RPMI8226 (cell line): Measurements from ENCODE around the gene LYZL6.
"Not testable (repeated sequence)": the region's sequence is repeated elsewhere in the genome, so short reads cannot be mapped to it uniquely, and the experiment has no call there.

Experiments used
- DNase-seq: peaks from one replicate; pipeline ENCODE4 v3.0.0-alpha.2; 2015

The LYZL6 gene

GRCh38 chr17:35906191-35906925, 37.2 kb downstream of the LYZL6 start:
- no peak for DNase-seq

GRCh38 chr17:35903451-35903850, 40.1 kb downstream of the LYZL6 start:
- no peak for DNase-seq

- DNase-seq = no peak
These were observed 41.8 kb downstream of the LYZL6 start for GRCh38 chr17:35901631-35902175.

GRCh38 chr17:35900708-35901480, 42.6 kb downstream of the LYZL6 start:
- DNase-seq = no peak

- DNase-seq = no peak
These were observed 43.2 kb downstream of the LYZL6 start for GRCh38 chr17:35900280-35900679.

GRCh38 chr17:35898283-35899070, 45.0 kb downstream of the LYZL6 start:
- peak; percentile 77 for DNase-seq

GRCh38 chr17:35897772-35898171, 45.7 kb downstream of the LYZL6 start:
- DNase-seq = not testable (repeated sequence)

- no peak for DNase-seq
These were observed 47.6 kb downstream of the LYZL6 start for GRCh38 chr17:35895636-35896587.

- no peak for DNase-seq
These were observed 49.3 kb downstream of the LYZL6 start for GRCh38 chr17:35894206-35894605.

GRCh38 chr17:35893751-35894150, 49.8 kb downstream of the LYZL6 start:
- DNase-seq = no peak

- no peak for DNase-seq
These were observed 51.1 kb downstream of the LYZL6 start for GRCh38 chr17:35892091-35893035.

GRCh38 chr17:35891269-35891668, 52.2 kb downstream of the LYZL6 start:
- no peak for DNase-seq

- no peak for DNase-seq
These were observed 52.7 kb downstream of the LYZL6 start for GRCh38 chr17:35890774-35891155.

GRCh38 chr17:35889818-35890773, 53.4 kb downstream of the LYZL6 start:
- no peak for DNase-seq

- DNase-seq = no peak
These were observed 54.3 kb downstream of the LYZL6 start for GRCh38 chr17:35889241-35889640.
